IPS DF 6.9 (cell line): ENCODE measurements around the gene SPAG4.

Experiments
- DNase-seq: peaks from one replicate; pipeline ENCODE4 v3.0.0-alpha.2; 2013; ENCODE audit warnings: low read depth, low spot score
- H3K27ac ChIP-seq: one replicate; pipeline ENCODE4 v1.5.1; 2013; ENCODE audit warnings: low read length, control low read depth
- H3K27me3 ChIP-seq: 2 replicates; pipeline ENCODE4 v1.6.1; 2013; ENCODE audit warnings: mild to moderate bottlenecking, low read length; ENCODE audit not compliant: control insufficient read depth, insufficient read depth
- H3K36me3 ChIP-seq: 2 replicates; pipeline ENCODE4 v1.6.1; 2013; ENCODE audit warnings: low read length; ENCODE audit not compliant: control insufficient read depth, insufficient read depth
- H3K4me1 ChIP-seq: 2 replicates; pipeline ENCODE4 v1.6.1; 2013; ENCODE audit warnings: low read length; ENCODE audit not compliant: control insufficient read depth, insufficient read depth
- H3K4me3 ChIP-seq: 2 replicates; pipeline ENCODE4 v1.5.1; 2013; ENCODE audit warnings: mild to moderate bottlenecking, low read length
- H3K9me3 ChIP-seq: 2 replicates; pipeline ENCODE4 v1.6.1; 2013; ENCODE audit warnings: low read length, inconsistent platforms; ENCODE audit not compliant: control insufficient read depth, insufficient read depth
- WGBS: extraction: QIAGEN DNeasy Blood & Tissue Kit; methylation state at CpG from one replicate; pipeline ENCODE4 v1.1.7; 2013; ENCODE audit warnings: mixed read lengths, missing lambda C conversion rate; ENCODE audit not compliant: insufficient read length, insufficient coverage; 5-methylcytosine and 5-hydroxymethylcytosine counted together

Gene SPAG4

DNA sequence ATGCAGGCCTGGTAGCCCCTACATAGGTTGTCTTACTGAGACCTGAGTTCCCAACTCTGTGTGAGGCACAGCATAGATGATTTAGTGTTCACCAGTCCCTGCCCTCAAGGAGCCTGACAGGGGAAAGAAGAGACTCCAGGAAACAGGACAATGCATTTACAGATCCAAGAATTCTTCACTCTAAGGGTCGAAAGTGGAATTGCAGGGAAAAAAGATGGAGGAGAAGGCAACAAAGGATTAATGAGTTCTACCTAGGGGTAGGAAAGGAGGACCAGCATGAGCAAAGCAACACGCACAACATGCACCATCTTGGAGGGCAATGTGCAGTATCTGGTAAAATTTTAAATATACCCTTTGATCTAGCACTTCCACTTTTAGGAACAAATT lies 5.9 kb downstream of the SPAG4 start:
- Histone ChIP-seq H3K4me3 (no peak overlapping the region), H3K36me3 (peaks cover 12% of the 10 kb centered on the region), H3K4me1 (peaks cover 8% of the 10 kb centered on the region), H3K9me3 (no peaks in the 10 kb centered on the region), H3K27me3 (no peaks in the 10 kb centered on the region), H3K27ac (no peak overlapping the region)
- DNase-seq: no peak
- WGBS: no CpG with 5 or more reads among the region's 2 CpGs

DNA sequence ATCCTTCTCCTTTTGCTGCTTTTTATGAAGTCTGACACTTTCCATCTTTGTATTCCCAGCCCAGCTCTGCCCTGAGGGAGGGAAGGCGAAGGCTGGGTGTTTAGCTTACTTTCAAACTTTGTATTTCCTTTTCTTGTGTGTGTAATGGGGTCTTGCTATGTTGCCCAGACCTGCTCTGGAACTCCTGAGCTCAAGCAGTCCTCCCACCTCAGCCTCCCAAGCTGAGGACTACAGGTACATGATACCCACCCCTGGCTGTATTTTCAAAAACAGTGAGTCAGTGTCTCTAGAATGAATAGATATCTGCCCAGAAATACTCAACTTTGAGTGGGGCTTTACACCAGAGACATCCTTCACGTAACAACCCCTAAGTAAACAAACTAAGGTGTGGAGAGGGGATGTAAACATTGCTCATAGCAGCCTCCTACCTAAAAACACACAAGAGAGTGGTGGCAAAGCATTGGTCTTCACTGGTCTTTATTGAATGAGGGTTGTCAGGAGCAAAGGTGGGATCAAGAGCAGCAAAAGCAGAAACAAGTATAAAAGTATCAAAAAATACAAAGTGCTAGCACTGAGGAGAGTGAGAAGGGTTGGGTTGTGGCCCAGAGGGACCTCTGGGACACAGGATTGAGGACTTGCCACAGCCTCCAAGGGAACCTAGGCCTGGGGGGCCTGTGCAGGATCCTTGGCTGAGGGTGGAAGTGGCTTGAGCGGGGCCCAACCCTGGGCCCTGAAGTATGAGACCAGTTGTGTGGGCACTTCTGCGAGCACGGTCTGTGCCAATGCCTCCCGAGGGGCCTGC lies 10.2 kb downstream of the SPAG4 start:
- Histone ChIP-seq H3K27me3 (no peaks in the 10 kb centered on the region), H3K4me1 (no peaks in the 10 kb centered on the region), H3K27ac (no peak overlapping the region), H3K4me3 (no peak overlapping the region), H3K9me3 (no peaks in the 10 kb centered on the region), H3K36me3 (peaks cover 20% of the 10 kb centered on the region)
- no peak for DNase-seq
- WGBS: no CpG with 5 or more reads among the region's 6 CpGs

DNA sequence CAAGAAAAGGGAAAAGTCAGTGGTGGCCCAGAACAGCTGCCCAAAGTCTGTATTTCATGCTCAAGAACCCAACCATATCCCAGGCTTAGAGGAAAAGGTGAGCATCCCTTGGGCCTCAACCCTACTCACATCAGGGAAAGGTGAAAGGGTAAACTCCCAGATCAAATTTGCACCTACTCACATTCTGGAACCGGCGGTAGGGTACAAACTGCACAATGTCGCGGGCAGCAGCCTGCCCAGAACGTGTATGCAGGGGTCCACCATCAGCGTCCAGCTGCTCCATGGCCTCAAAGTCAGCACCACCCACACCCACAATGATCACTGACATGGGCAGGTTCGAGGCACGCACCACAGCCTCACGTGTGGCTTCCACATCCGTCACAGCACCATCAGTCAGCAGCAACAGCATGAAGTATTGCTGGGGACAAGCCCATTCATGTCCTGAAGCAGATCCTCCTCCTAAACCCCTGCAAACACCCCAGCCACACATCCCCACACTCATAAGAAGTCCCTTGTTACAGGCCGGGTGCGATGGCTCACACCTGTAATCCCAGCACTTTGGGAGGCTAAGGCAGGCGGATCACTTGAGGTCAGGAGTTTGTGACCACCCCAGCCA lies 10.9 kb downstream of the SPAG4 start:
- no CpG with 5 or more reads among the region's 13 CpGs for WGBS
- Histone ChIP-seq H3K36me3 (peaks cover 25% of the 10 kb centered on the region), H3K27ac (no peak overlapping the region)

DNA sequence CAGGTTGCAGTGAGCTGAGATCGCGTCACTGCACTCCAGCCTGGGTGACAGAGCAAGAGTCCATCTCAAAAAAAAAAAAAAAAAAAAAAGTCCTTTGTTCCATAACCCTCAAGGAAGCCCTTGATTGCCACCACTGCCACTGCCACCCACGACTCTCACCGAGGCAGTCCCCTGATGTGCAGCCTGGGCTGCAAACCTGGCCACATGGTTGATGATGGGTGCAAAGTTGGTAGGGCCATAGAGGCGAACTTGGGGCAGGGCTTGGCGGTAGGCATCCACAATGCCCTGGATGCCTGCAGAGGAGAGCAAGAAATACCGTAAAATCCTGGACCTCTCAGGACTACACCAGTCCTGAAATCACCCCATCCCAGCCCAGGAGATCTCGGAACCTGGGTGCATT lies 11.5 kb downstream of the SPAG4 start:
- no peaks in the 10 kb centered on the region for H3K9me3 ChIP-seq
- no CpG with 5 or more reads among the region's 8 CpGs for WGBS
- H3K4me1 ChIP-seq: no peaks in the 10 kb centered on the region
- no peak for DNase-seq
- no peak overlapping the region for H3K27ac ChIP-seq
- H3K36me3 ChIP-seq: peaks cover 26% of the 10 kb centered on the region
- H3K4me3 ChIP-seq: no peak overlapping the region
- H3K27me3 ChIP-seq: no peaks in the 10 kb centered on the region

More for the DNA sequence above, 10.9 kb downstream of the SPAG4 start:
- Histone ChIP-seq H3K27me3 (no peaks in the 10 kb centered on the region), H3K9me3 (no peaks in the 10 kb centered on the region), H3K4me3 (no peak overlapping the region), H3K4me1 (no peaks in the 10 kb centered on the region)
- no peak for DNase-seq

DNA sequence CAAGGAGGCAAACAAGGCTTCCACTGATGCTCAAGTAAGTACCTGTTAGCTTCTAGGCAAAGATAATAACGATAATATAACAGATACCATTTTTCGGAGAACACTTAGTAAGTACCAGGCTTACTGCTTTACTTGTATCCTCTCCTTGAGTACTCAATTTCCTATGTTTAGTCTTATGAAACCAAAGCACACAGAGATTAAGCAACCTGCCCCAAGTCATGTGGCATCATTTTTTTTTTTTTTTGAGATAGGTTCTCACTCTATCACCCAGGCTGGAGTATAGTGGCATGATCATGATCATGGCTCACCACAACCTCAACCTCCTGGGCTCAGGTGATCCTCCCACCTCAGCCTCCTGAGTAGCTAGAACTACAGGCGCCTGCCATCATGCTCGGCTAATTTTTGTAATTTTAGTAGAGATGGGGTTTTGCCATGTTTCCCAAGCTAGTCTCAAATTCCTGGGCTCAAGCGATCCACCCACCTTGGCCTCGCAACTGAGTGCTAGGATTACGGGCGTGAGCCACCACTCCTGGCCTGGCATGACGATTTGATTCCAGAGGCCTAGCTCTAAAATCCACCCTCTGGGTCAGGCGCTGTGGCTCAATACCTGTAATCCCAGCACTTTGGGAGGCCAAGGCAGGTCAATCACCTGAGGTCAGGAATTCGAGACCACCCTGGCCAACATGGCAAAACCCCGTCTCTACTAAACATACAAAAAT lies 14.0 kb downstream of the SPAG4 start:
- Histone ChIP-seq H3K4me3 (no peak overlapping the region), H3K4me1 (no peaks in the 10 kb centered on the region), H3K36me3 (peaks cover 29% of the 10 kb centered on the region), H3K9me3 (no peaks in the 10 kb centered on the region), H3K27ac (no peak overlapping the region), H3K27me3 (no peaks in the 10 kb centered on the region)
- no CpG with 5 or more reads among the region's 12 CpGs for WGBS
- DNase-seq: no peak

DNA sequence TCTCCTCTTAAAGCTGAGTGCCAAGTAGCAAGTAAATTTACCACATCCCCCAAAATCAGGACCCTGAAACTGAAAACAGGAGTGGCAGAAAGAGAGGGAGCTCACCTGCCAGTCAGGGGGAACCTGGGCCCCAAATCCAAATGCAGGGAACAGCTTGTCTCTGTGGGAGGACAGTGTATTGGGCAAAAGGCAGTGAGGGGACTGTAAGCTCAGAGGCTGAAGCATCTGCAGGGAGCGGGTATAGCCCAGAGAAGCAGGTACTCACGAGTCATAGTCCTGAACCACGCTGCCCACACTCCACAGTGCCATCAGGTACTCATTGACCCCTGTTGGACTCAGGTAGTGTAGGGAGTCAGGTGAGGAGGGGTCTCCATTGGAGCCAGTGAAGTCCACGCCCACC lies 15.0 kb downstream of the SPAG4 start:
- no CpG with 5 or more reads among the region's 4 CpGs for WGBS
- Histone ChIP-seq H3K27me3 (no peaks in the 10 kb centered on the region), H3K4me1 (no peaks in the 10 kb centered on the region)

DNA sequence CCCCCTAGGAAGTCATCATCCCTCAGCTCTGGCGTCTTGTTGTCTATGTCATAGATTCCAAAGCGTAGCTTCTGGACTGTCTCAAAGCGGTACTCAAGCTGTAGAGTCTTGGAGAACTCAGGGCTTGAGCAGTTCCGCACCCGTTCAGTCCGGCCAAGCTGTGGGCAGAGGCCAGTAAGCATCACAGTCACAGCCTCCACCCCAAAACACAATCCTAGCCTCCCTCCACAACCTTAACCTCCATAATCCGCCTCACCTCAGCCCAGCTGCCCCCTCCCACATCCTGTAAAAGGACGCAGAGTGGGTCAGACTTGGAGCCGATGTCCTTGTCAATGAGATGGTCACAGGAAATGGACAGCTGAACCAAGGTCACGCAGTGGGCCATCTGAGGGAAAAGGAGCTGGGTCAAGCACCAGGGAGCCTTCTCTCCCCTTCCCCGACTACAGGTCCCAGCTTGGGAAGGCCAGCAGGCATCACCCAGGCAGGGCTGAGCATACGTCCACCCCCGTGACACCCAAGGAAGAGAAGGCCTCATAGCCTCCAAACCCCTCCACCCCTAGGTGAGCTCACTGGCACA lies 17.0 kb downstream of the SPAG4 start:
- Histone ChIP-seq H3K27me3 (no peaks in the 10 kb centered on the region), H3K4me3 (no peak overlapping the region), H3K36me3 (peaks cover 15% of the 10 kb centered on the region), H3K9me3 (no peaks in the 10 kb centered on the region), H3K27ac (no peak overlapping the region), H3K4me1 (no peaks in the 10 kb centered on the region)
- no peak for DNase-seq
- WGBS: no CpG with 5 or more reads among the region's 13 CpGs

More for the DNA sequence above, 15.0 kb downstream of the SPAG4 start:
- peaks cover 26% of the 10 kb centered on the region for H3K36me3 ChIP-seq
- no peak for DNase-seq
- H3K27ac ChIP-seq: no peak overlapping the region
- no peak overlapping the region for H3K4me3 ChIP-seq
- no peaks in the 10 kb centered on the region for H3K9me3 ChIP-seq

DNA sequence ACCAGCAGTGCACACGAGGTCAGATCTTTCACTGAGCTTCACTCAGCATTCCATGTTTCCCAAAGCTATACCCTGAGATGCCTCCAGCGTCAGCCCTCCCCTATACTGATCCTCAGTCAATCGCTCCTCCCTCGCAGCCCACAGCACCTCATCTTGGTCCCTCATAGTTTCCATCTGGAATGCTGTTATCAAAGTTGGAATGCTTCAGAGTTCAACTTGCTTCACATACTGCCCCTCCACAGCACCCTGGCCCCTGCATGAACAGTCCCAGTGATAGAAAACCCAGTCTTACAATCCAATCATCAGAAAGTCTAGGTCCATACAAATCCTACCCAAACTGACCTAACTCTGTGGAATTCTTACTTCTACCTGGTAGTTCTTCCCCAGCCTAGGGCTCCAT lies 20.0 kb downstream of the SPAG4 start:
- no CpG with 5 or more reads among the region's 4 CpGs for WGBS
- H3K4me3 ChIP-seq: no peak overlapping the region
- H3K4me1 ChIP-seq: no peaks in the 10 kb centered on the region
- H3K9me3 ChIP-seq: no peaks in the 10 kb centered on the region
- no peak for DNase-seq
- no peaks in the 10 kb centered on the region for H3K27me3 ChIP-seq
- peaks cover 11% of the 10 kb centered on the region for H3K36me3 ChIP-seq
- no peak overlapping the region for H3K27ac ChIP-seq

DNA sequence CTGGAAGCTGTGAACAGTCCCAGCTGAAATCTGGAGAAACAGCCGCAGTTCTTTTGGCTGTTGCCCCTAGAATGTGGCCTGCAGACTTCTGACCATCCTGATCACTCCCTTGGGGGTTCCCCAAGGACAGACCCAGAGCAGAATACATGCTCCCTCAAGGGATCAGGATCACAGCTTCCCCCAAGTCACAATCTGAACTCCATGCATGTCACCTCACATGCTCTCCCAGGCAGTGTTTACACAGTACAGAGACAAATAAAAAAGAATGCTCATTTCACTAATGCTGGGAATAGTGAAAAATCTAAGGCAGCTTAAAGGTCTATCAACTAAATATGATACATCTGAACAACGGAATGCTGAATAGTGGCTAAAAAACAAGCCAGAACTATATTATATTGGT lies 20.5 kb downstream of the SPAG4 start:
- Histone ChIP-seq H3K4me3 (no peak overlapping the region), H3K27ac (no peak overlapping the region), H3K27me3 (no peaks in the 10 kb centered on the region), H3K9me3 (no peaks in the 10 kb centered on the region), H3K36me3 (peaks cover 7% of the 10 kb centered on the region), H3K4me1 (no peaks in the 10 kb centered on the region)
- WGBS: no CpG with 5 or more reads among the region's 2 CpGs
- no peak for DNase-seq

DNA sequence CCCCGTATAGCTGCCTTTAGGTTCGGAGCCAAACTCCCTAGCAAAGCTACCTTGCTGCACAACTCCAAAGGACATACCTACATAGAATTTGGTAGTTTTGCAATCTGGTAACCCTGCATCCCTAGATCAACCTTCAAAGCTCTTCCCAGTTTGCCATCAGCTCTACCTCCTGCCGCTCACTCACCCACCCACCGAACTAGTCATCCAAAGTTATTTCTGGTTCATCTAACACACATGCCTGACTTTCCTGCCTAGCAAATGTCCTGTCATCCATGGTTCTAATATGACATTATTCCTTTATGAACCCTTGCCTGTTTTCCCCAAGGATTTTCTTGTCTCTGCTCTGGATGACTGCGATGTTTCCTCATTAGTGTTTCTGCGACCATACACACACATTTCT lies 21.6 kb downstream of the SPAG4 start:
- H3K9me3 ChIP-seq: no peaks in the 10 kb centered on the region
- no peaks in the 10 kb centered on the region for H3K27me3 ChIP-seq
- H3K4me1 ChIP-seq: no peaks in the 10 kb centered on the region
- no CpG with 5 or more reads among the region's 6 CpGs for WGBS
- no peak overlapping the region for H3K4me3 ChIP-seq
- DNase-seq: no peak
- H3K27ac ChIP-seq: no peak overlapping the region
- H3K36me3 ChIP-seq: peaks cover 1% of the 10 kb centered on the region; the same call in 1 of the 2 replicates
